C4-2B (cell line): ENCODE measurements around the gene ITPR2.

ENCODE experiments used
- CTCF ChIP-seq: fragments of 450-650 bp; conservative IDR thresholded peaks from 2 replicates; pipeline ENCODE4 v1.5.1; 2017; ENCODE audit warnings: mild to moderate bottlenecking
- ZFX ChIP-seq: fragments of 450-650 bp; IDR thresholded peaks from 2 replicates; pipeline ENCODE4 v1.6.1; 2017

DNA sequence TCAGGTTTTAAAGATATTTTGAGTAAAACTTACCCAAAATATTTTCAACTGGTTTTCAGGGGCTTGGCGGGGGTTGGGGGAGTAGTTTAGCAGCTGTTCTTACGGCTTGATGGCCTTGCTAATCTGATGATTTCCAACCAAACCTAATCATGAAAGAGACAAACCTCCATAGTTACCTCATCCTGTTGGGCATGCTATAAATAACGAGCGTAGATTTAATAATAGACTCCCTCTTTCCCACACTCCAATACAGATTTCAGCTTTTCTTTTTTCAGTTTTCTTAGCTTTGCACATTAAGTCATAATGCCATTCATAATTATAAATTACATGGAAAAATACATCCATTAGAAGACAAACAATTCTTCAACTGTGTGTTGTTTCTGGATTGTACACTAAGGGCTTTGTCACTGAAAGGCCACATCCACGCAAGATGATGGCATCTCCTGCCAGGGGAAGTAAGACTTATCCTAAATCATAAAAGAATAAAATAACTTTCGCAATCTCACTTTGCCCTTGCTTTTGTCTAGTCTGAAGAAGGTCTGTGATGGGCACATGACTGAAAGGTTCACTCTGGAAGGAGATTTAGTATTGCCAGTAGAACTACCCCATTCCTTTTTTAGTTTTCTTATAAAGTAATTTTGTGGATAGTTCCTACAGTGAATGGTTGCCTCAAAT is 23.2 kb downstream of the ITPR2 start:
- no peak for TF ChIP-seq CTCF
- TF ChIP-seq ZFX = no peak
